Measurements from ENCODE around the gene SCAMP5. TPM values are rescaled to one million over a fixed set of nuclear protein-coding genes. Genes with fewer than 3 reads are reported as not detected.

Gene SCAMP5
- total RNA-seq, 3 donors from 2014 or later (not counting 1 experiment from before 2014, with no cell fraction given), result 0.09 to 2.7 (median 0.54) TPM

DNA sequence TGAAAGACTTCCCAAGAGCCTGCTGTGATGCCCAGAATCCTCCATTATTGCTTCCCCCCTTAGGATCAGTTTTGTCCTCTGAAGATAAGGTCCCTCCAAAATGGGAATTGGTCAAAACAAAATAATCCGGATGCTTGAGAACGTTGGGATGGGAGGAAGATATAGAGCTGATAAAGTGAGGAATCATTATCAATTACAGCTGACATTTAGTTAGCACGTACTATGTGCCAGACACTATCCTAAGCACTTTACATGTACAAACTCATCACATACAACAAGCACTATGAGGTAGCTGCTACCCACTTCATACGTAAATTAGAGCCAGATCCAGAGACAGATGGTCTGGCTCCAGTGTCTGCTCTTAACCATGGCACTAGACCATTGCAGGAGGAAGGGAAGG lies 32.1 kb upstream of the SCAMP5 start:
- Mint-ChIP-seq H3K4me1 (peaks cover 0 to 9% of the 10 kb centered on the region in 2 donors), H3K27ac (no peak overlapping the region), H3K27me3 (ENCODE audit: low read depth in 2 of 2) (peaks cover 45 to 50% of the 10 kb centered on the region in 2 donors), H3K4me3 (no peak overlapping the region), H3K9me3 (no peaks in the 10 kb centered on the region), H3K36me3 (no peaks in the 10 kb centered on the region)
- Histone ChIP-seq H3K27me3 (ENCODE audit: control insufficient read depth, insufficient read depth, low read length) (peaks cover 15% of the 10 kb centered on the region), H3K36me3 (ENCODE audit: control insufficient read depth, insufficient read depth, low read length) (no peaks in the 10 kb centered on the region), H3K4me1 (ENCODE audit: control insufficient read depth, insufficient read depth, low read length) (peaks cover 10% of the 10 kb centered on the region), H3K9me3 (ENCODE audit: control insufficient read depth, insufficient read depth, low read length) (no peaks in the 10 kb centered on the region), H3K4me3 (ENCODE audit: low read length) (no peak overlapping the region), H3K27ac (ENCODE audit: low read length) (no peak overlapping the region)
- TF ChIP-seq, protein P1, sequence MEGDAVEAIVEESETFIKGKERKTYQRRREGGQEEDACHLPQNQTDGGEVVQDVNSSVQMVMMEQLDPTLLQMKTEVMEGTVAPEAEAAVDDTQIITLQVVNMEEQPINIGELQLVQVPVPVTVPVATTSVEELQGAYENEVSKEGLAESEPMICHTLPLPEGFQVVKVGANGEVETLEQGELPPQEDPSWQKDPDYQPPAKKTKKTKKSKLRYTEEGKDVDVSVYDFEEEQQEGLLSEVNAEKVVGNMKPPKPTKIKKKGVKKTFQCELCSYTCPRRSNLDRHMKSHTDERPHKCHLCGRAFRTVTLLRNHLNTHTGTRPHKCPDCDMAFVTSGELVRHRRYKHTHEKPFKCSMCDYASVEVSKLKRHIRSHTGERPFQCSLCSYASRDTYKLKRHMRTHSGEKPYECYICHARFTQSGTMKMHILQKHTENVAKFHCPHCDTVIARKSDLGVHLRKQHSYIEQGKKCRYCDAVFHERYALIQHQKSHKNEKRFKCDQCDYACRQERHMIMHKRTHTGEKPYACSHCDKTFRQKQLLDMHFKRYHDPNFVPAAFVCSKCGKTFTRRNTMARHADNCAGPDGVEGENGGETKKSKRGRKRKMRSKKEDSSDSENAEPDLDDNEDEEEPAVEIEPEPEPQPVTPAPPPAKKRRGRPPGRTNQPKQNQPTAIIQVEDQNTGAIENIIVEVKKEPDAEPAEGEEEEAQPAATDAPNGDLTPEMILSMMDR (IDR thresholded peaks at IDR 0.05), result no peak
- ATAC-seq, result no peak
- 83% methylated on average over 2 of the region's 4 CpGs for WGBS (ENCODE audit: insufficient coverage)
- no peak for DNase-seq
- intact Hi-C loops (cut with micrococcal nuclease), result no loop called here

DNA sequence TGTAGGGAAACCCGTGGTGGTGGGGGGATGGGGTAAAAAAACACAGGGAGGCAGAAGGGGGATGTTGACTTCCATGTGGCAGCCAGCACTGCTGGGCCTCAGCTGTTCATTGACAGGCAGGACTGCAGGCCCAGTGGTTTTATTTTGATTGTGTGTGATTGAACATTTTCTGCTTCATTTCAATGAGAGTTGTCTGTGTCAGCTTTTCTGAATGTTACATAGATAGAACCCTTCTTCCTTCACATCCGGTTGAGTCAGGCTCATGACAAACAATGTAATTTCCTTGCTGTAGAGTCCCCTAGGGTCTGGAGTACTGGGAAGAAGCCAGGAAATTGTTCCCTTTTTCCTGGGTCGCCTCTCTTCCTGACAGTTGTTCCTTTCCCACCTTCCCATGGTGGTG lies 30.6 kb upstream of the SCAMP5 start:
- H3K27me3 ChIP-seq (ENCODE audit: control insufficient read depth, insufficient read depth, low read length), result peaks cover 5% of the 10 kb centered on the region
- TF ChIP-seq, protein P1 (IDR thresholded peaks at IDR 0.05), result no peak
- DNase-seq (no peak), ATAC-seq (no peak)
- no peak overlapping the region for H3K27ac ChIP-seq (ENCODE audit: low read length)
- H3K9me3 Mint-ChIP-seq, result no peaks in the 10 kb centered on the region
- H3K4me1 ChIP-seq (ENCODE audit: control insufficient read depth, insufficient read depth, low read length), result no peaks in the 10 kb centered on the region
- H3K4me3 ChIP-seq (ENCODE audit: low read length), result no peak overlapping the region
- no peak overlapping the region for H3K27ac Mint-ChIP-seq
- H3K4me1 Mint-ChIP-seq, result no peaks in the 10 kb centered on the region
- no peaks in the 10 kb centered on the region for H3K36me3 ChIP-seq (ENCODE audit: control insufficient read depth, insufficient read depth, low read length)
- no peak overlapping the region for H3K4me3 Mint-ChIP-seq
- H3K9me3 ChIP-seq (ENCODE audit: control insufficient read depth, insufficient read depth, low read length), result no peaks in the 10 kb centered on the region
- intact Hi-C loops (cut with micrococcal nuclease), result no loop called here
- WGBS (ENCODE audit: insufficient coverage), result 38% methylated on average over 2 of the region's 3 CpGs
- H3K36me3 Mint-ChIP-seq, result no peaks in the 10 kb centered on the region
- peaks cover 30 to 35% of the 10 kb centered on the region in 2 donors for H3K27me3 Mint-ChIP-seq (ENCODE audit: low read depth in 2 of 2)

DNA sequence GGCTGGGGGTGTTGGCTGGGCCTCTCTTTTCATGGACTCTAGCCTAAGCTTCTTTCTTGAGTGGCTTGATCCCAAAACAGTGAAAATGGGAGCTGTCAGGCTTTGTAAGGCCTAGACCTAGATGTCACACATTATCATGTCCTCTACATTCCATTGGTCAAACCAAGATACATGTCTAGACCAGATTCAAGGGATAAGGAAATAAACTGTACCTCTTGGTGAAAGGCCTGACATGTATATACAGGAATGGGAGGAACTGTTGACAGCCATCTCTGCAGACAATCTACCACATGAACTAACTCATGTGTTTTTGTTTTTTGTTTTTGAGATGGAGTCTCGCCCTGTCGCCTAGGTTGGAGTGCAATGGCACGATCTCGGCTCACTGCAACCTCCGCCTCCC lies 27.7 kb upstream of the SCAMP5 start:
- TF ChIP-seq, protein P1 (IDR thresholded peaks at IDR 0.05), result no peak

DNA sequence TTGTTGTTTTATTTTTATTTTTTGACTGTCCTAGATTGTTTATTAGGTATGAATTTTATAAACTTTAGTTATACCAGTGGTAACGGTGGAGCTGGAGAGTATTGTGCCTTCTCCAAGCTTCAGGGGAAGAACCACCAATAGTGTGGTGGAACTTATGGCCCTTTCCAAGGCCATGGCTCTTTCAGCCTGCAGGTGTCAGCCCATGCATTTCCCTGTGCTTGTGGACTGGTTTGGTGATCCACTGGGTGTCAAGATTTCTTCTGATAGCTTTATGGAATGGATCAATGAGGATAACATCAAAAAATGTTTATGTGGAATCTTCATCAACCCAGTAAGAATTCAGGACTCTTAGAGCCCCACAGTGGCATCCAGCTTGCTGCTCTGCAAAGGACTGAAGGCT lies 19.2 kb upstream of the SCAMP5 start:
- 91% methylated on average over 1 of the region's 1 CpG for WGBS (ENCODE audit: insufficient coverage)
- TF ChIP-seq, protein P1 (IDR thresholded peaks at IDR 0.05), result no peak

More for the DNA sequence above, 27.7 kb upstream of the SCAMP5 start:
- no peaks in the 10 kb centered on the region for H3K4me1 ChIP-seq (ENCODE audit: control insufficient read depth, insufficient read depth, low read length)
- no peaks in the 10 kb centered on the region for H3K9me3 Mint-ChIP-seq
- H3K4me3 Mint-ChIP-seq, result no peak overlapping the region
- intact Hi-C loops (cut with micrococcal nuclease), result no loop called here
- peaks cover 6 to 7% of the 10 kb centered on the region in 2 donors for H3K27me3 Mint-ChIP-seq (ENCODE audit: low read depth in 2 of 2)
- no peak overlapping the region for H3K27ac Mint-ChIP-seq
- no peaks in the 10 kb centered on the region for H3K36me3 ChIP-seq (ENCODE audit: control insufficient read depth, insufficient read depth, low read length)
- H3K27ac ChIP-seq (ENCODE audit: low read length), result no peak overlapping the region
- no peaks in the 10 kb centered on the region for H3K27me3 ChIP-seq (ENCODE audit: control insufficient read depth, insufficient read depth, low read length)
- no peaks in the 10 kb centered on the region for H3K9me3 ChIP-seq (ENCODE audit: control insufficient read depth, insufficient read depth, low read length)
- no peak for ATAC-seq
- H3K4me1 Mint-ChIP-seq, result no peaks in the 10 kb centered on the region
- H3K36me3 Mint-ChIP-seq, result no peaks in the 10 kb centered on the region
- no peak overlapping the region for H3K4me3 ChIP-seq (ENCODE audit: low read length)
- 97% methylated on average over 5 of the region's 5 CpGs for WGBS (ENCODE audit: insufficient coverage)
- no peak for DNase-seq

More for the DNA sequence above, 19.2 kb upstream of the SCAMP5 start:
- Mint-ChIP-seq H3K36me3 (no peaks in the 10 kb centered on the region), H3K9me3 (no peaks in the 10 kb centered on the region), H3K27ac (no peak overlapping the region), H3K4me1 (no peaks in the 10 kb centered on the region), H3K27me3 (ENCODE audit: low read depth in 2 of 2) (peaks cover 8 to 20% of the 10 kb centered on the region in 2 donors), H3K4me3 (no peak overlapping the region)
- H3K27ac ChIP-seq (ENCODE audit: low read length), result no peak overlapping the region
- H3K4me1 ChIP-seq (ENCODE audit: control insufficient read depth, insufficient read depth, low read length), result no peaks in the 10 kb centered on the region
- H3K36me3 ChIP-seq (ENCODE audit: control insufficient read depth, insufficient read depth, low read length), result no peaks in the 10 kb centered on the region
- ATAC-seq (no peak), DNase-seq (no peak)
- H3K4me3 ChIP-seq (ENCODE audit: low read length), result no peak overlapping the region
- intact Hi-C loops (cut with micrococcal nuclease), result no loop called here
- H3K27me3 ChIP-seq (ENCODE audit: control insufficient read depth, insufficient read depth, low read length), result no peaks in the 10 kb centered on the region
- H3K9me3 ChIP-seq (ENCODE audit: control insufficient read depth, insufficient read depth, low read length), result no peaks in the 10 kb centered on the region
